Hair follicle dermal papilla cell (primary cell): ENCODE measurements around the gene ZBTB7C. TPM values are rescaled to one million over a fixed set of nuclear protein-coding genes. Genes with fewer than 3 reads are reported as not detected.

Experiments
- small RNA-seq: library from RNA; depleted of rRNA; stranded (forward); fragments of <200 nt; gene quantifications from one replicate; pipeline ENCODE3, GENCODE V24; 2012
- total RNA-seq: library from RNA; depleted of rRNA; stranded (reverse); fragments of >200 nt; gene quantifications from 2 replicates; pipeline ENCODE4 v1.2.3, GENCODE V29; 2012

The ZBTB7C gene
- not detected in 2 replicates for total RNA-seq

GRCh38 chr18:48408727-48409590 lies at the start of gene ZBTB7C:
Gene ZBTB7C, minus strand, starts transcription at chr18:48409383.

Small RNA genes lying within 50 kb of the gene (small RNA-seq; reads per million reads assigned to genes)
- 0.88 reads per million, percentile 14 among the genes with 10 or more reads in this experiment for gene RNU6-708P

Other genes starting within 250 kb of the ZBTB7C start
- 52.2 and 55.0 TPM in 2 replicates for gene CTIF, start 129.6 kb upstream of the ZBTB7C start, total RNA-seq